ENCODE measurements around the gene MYH11.

DNA sequence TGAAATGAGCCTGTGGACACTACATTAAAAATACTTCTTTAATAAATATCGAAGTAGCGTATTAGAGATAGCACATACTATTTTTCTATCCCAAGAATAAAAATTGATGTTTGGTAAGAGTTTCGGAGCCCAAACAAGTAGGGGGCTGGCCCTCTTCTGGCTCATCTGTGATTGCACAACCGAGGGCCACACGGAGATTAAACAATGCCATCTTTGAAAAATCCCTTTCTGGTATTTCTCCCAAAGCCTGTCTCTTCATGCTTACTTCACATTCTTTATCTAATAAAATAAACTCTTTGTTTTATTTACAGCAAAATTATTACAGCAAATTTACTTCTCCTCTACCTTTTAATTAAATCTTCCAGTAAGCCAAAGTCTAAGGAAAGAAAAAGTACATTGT, 9.6 kb upstream of the MYH11 start:
- TF ChIP-seq EZH2 (IDR thresholded peaks at IDR 0.05; ENCODE audit: low read length, missing control alignments), result no peak
- TF ChIP-seq, protein P1, sequence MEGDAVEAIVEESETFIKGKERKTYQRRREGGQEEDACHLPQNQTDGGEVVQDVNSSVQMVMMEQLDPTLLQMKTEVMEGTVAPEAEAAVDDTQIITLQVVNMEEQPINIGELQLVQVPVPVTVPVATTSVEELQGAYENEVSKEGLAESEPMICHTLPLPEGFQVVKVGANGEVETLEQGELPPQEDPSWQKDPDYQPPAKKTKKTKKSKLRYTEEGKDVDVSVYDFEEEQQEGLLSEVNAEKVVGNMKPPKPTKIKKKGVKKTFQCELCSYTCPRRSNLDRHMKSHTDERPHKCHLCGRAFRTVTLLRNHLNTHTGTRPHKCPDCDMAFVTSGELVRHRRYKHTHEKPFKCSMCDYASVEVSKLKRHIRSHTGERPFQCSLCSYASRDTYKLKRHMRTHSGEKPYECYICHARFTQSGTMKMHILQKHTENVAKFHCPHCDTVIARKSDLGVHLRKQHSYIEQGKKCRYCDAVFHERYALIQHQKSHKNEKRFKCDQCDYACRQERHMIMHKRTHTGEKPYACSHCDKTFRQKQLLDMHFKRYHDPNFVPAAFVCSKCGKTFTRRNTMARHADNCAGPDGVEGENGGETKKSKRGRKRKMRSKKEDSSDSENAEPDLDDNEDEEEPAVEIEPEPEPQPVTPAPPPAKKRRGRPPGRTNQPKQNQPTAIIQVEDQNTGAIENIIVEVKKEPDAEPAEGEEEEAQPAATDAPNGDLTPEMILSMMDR (conservative IDR thresholded peaks at IDR 0.05 in 1 of 2, IDR thresholded peaks at IDR 0.05 in 1 of 2; ENCODE audit: low read depth in 1 of 2, low read length in 2 of 2), result no peak

Measured in fibroblast of lung (primary cell).